HepG2 (cell line): ENCODE measurements around the gene SLCO3A1. TPM values are rescaled to one million over a fixed set of nuclear protein-coding genes. Genes with fewer than 3 reads are reported as not detected.

Experiments
- ATAC-seq: fragments of 200-7000 bp; cut with Tn5 transposase; 3 replicates; pipeline ENCODE4 v1.9.1; 2020; ENCODE audit warnings: mild to moderate bottlenecking, moderate library complexity
- BruUV-seq: library from RNA; stranded (reverse); fragments of 400-500 nt; replicated peaks from 2 replicates; lab custom pipeline; 2021; lab: Mats Ljungman, UMichigan
- CTCF ChIA-PET: fragments of 300-600 bp; formaldehyde crosslinking; extraction: SDS; loops from one replicate; lab custom pipeline; 2021; ENCODE audit warnings: low total read pairs, inconsistent platforms, low intra/inter-chr PET ratio; lab: Yijun Ruan, JAX
- POLR2A ChIA-PET: fragments of 350-600 bp; sonication (Branson Sonifier 250); formaldehyde crosslinking; loops from one replicate; lab custom pipeline; 2020; ENCODE audit warnings: antibody characterized with exemption, inconsistent platforms; lab: Yijun Ruan, JAX
- DNase-seq: peaks from one replicate; pipeline ENCODE4 v3.0.0-alpha.2; 2015; ENCODE audit warnings: low spot score
- FAIRE-seq: peaks from 3 replicates; lab custom pipeline; 2011; peaks lifted over from hg19 to GRCh38; lab: Jason Lieb, UNC
- H2AFZ ChIP-seq: one replicate; pipeline ENCODE4 v1.6.1; 2011; ENCODE audit warnings: low read length, inconsistent platforms
- H3K27ac ChIP-seq: fragments of 300-600 bp; 3 replicates; pipeline ENCODE4 v1.8.0; 2011; ENCODE audit warnings: mixed run types, mild to moderate bottlenecking, mixed read lengths, low read length, inconsistent platforms; ENCODE audit not compliant: insufficient read depth; ENCODE audit errors: extremely low read length
- H3K27me3 ChIP-seq, 2 experiments: fragments of 200-600 bp in 1 of 2; 2 replicates in 1 of 2; 3 replicates in 1 of 2; pipeline versions ENCODE4 v1.6.0 to v1.8.0; 2011; ENCODE audit warnings: low read length in 2 of 2, mild to moderate bottlenecking in 2 of 2, moderate library complexity in 2 of 2, inconsistent platforms in 1 of 2; ENCODE audit not compliant: insufficient read depth in 2 of 2, control insufficient read depth in 1 of 2
- H3K36me3 ChIP-seq, 2 experiments: fragments of 200-600 bp in 1 of 2; replicated peaks in 1 of 2; 2 replicates in 1 of 2; 3 replicates in 1 of 2; pipeline versions ENCODE4 v1.5.1 to v1.8.0; 2011; ENCODE audit warnings: low read length in 2 of 2, inconsistent platforms in 1 of 2; ENCODE audit not compliant: insufficient read depth in 2 of 2, control insufficient read depth in 1 of 2
- H3K4me1 ChIP-seq: 2 replicates; pipeline ENCODE4 v1.5.1; 2012; ENCODE audit warnings: low read length, inconsistent platforms; ENCODE audit not compliant: insufficient read depth
- H3K4me2 ChIP-seq: 2 replicates; pipeline ENCODE4 v1.6.0; 2011; ENCODE audit warnings: low read depth, low read length, inconsistent platforms
- H3K4me3 ChIP-seq, 3 experiments: fragments of 200-600 bp in 1 of 3; sonication (generic), shearing (Covaris generic) in 1 of 3; replicated peaks in 1 of 3; 2 replicates each; pipeline ENCODE4 v1.5.1; 2011 to 2016; ENCODE audit warnings: low read length in 3 of 3, inconsistent platforms in 2 of 3, low read depth in 2 of 3, mild to moderate bottlenecking in 2 of 3, control low read depth in 1 of 3, mixed read lengths in 1 of 3; ENCODE audit not compliant: insufficient read depth in 1 of 3
- H3K79me2 ChIP-seq: one replicate; pipeline ENCODE4 v1.6.1; 2011; ENCODE audit warnings: low read length, inconsistent platforms; ENCODE audit not compliant: insufficient read depth
- H3K9ac ChIP-seq: 2 replicates; pipeline ENCODE4 v1.6.0; 2011; ENCODE audit warnings: mild to moderate bottlenecking, low read depth, low read length, inconsistent platforms; ENCODE audit not compliant: insufficient read depth
- H3K9me3 ChIP-seq: 2 replicates; pipeline ENCODE4 v1.5.1; 2012; ENCODE audit warnings: mild to moderate bottlenecking, low read length
- H4K20me1 ChIP-seq: 2 replicates; pipeline ENCODE4 v1.6.0; 2011; ENCODE audit warnings: inconsistent platforms, mild to moderate bottlenecking, low read length, moderate library complexity; ENCODE audit not compliant: insufficient read depth
- AKAP8 ChIP-seq: sonication (generic); formaldehyde crosslinking; IDR thresholded peaks from 2 replicates; pipeline ENCODE4 v1.5.1; 2020; ENCODE audit warnings: mild to moderate bottlenecking, missing genetic modification reagents
- BCL6 ChIP-seq: IDR thresholded peaks from 2 replicates; pipeline ENCODE4 v1.6.1; 2016; ENCODE audit warnings: missing genetic modification reagents, missing compliant biosample characterization
- EP300 ChIP-seq, 3 experiments: sonication (generic) in 1 of 3; formaldehyde crosslinking in 1 of 3; IDR thresholded peaks; 2 replicates each; pipeline versions ENCODE4 v1.5.1 to v1.6.1; 2011 to 2020; ENCODE audit warnings: low read depth in 2 of 3, low read length in 2 of 3, borderline replicate concordance in 1 of 3, improper control_type of control experiment in 1 of 3, mild to moderate bottlenecking in 1 of 3, missing genetic modification reagents in 1 of 3, moderate library complexity in 1 of 3
- MTERF4 ChIP-seq: sonication (generic); formaldehyde crosslinking; IDR thresholded peaks from 2 replicates; pipeline ENCODE4 v1.8.0; 2023; ENCODE audit warnings: mild to moderate bottlenecking, missing genetic modification reagents
- SNAPC5 ChIP-seq: sonication (generic); formaldehyde crosslinking; IDR thresholded peaks from 2 replicates; pipeline ENCODE4 v1.8.1; 2023; ENCODE audit warnings: mild to moderate bottlenecking, missing genetic modification reagents, borderline replicate concordance
- ZBTB4 ChIP-seq: sonication (generic); formaldehyde crosslinking; IDR thresholded peaks from 2 replicates; pipeline ENCODE4 v1.4.0; 2020; ENCODE audit warnings: missing genetic modification reagents, mild to moderate bottlenecking, borderline replicate concordance
- ZBTB46 ChIP-seq: sonication (generic); formaldehyde crosslinking; IDR thresholded peaks from 2 replicates; pipeline ENCODE4 v1.4.0; 2020; ENCODE audit warnings: mild to moderate bottlenecking, missing genetic modification reagents, borderline replicate concordance
- ZSCAN5A ChIP-seq: sonication (generic); formaldehyde crosslinking; IDR thresholded peaks from 2 replicates; pipeline ENCODE4 v1.8.0; 2022; ENCODE audit warnings: mild to moderate bottlenecking, missing genetic modification reagents, borderline replicate concordance
- WGBS: methylation state at CpG from one replicate; pipeline ENCODE4 v1.1.6; 2017; ENCODE audit warnings: low lambda C conversion rate; 5-methylcytosine and 5-hydroxymethylcytosine counted together
- in situ Hi-C: cut with HindIII; loops from 2 replicates; pipeline ENCODE4 v1.10.0; 2017; ENCODE audit warnings: low pct_unique_long_range_greater_than_20kb; ENCODE audit not compliant: extremely low pct_ligation_motif_present
- intact Hi-C: fragments of 100-400 bp; cut with micrococcal nuclease; formaldehyde crosslinking; loops from one replicate; pipeline ENCODE4 v1.10.0; 2022; ENCODE audit not compliant: unreplicated experiment
- polyA plus RNA-seq, 8 experiments: library from polyadenylated mRNA; depleted of rRNA in 3 of 8; stranded (reverse) in 7 of 8; unstranded in 1 of 8; fragments of >200 nt; fragmentation: Illumina TruSeq in 4 of 8; extraction: Trizol in 4 of 8; gene quantifications; 2 replicates each; pipeline versions ENCODE4 v1.2.1 to v1.2.3, GENCODE V29; 2011 to 2016; ENCODE audit warnings: low read depth in 4 of 8, missing spikeins in 1 of 8, mixed read lengths in 1 of 8; ENCODE audit not compliant: insufficient read depth in 1 of 8
- total RNA-seq, 5 experiments: library from RNA; depleted of rRNA; stranded (reverse); fragments of >200 nt; fragmentation: Illumina TruSeq; extraction: Trizol; gene quantifications; 2 replicates each; pipeline ENCODE4 v1.2.3, GENCODE V29; 2016; ENCODE audit warnings: low read depth in 1 of 5

The SLCO3A1 gene
- total and polyA plus RNA-seq, 2 of the 13 experiments (the other 11 are each of a cell fraction or from before 2014, with no cell fraction given) = 0.02 TPM; not detected in 1

- DNase-seq (no peak), FAIRE-seq (no peak), ATAC-seq (no peak)
- Histone ChIP-seq H3K27ac (no peak overlapping the region), H3K9ac (no peak overlapping the region), H3K4me2 (no peak overlapping the region), H3K27me3 (peaks cover 0 to 12% of the 10 kb centered on the region in 2 experiments; a peak in 1 of 5 replicates), H3K79me2 (no peaks in the 10 kb centered on the region), H2AFZ (no peak overlapping the region), H3K4me1 (no peaks in the 10 kb centered on the region), H3K9me3 (no peaks in the 10 kb centered on the region), H3K4me3 (no peak overlapping the region), H3K36me3 (no peaks in the 10 kb centered on the region), H4K20me1 (no peaks in the 10 kb centered on the region)
- CTCF ChIA-PET = no interaction called here
- POLR2A ChIA-PET = no interaction called here
- in situ Hi-C loops = no loop called here
- 6% methylated on average over 4 of the region's 4 CpGs for WGBS
- intact Hi-C loops = no loop called here
- TF ChIP-seq ZSCAN5A (CRISPR knock-in tag) (no peak), ZBTB4 (no peak), BCL6 (CRISPR knock-in tag) (no peak), EP300 (IDR thresholded peaks at IDR 0.05; ENCODE audit: low read depth in 2 of 2, low read length in 2 of 2) (no peak), EP300 (CRISPR knock-in tag; IDR thresholded peaks at IDR 0.05; ENCODE audit: borderline replicate concordance) (no peak), MTERF4 (CRISPR knock-in tag) (no peak), ZBTB46 (no peak), SNAPC5 (no peak), AKAP8 (CRISPR knock-in tag) (no peak)
- no TSS peak for BruUV-seq
Measured at GRCh38 chr15:91917686-91918360, 64.3 kb downstream of the SLCO3A1 start.
